ENCODE results near the gene MATR3.
"Not testable (repeated sequence)": the region's sequence is repeated elsewhere in the genome, so short reads cannot be mapped to it uniquely, and the experiment has no call there.

MATR3 gene

DNA sequence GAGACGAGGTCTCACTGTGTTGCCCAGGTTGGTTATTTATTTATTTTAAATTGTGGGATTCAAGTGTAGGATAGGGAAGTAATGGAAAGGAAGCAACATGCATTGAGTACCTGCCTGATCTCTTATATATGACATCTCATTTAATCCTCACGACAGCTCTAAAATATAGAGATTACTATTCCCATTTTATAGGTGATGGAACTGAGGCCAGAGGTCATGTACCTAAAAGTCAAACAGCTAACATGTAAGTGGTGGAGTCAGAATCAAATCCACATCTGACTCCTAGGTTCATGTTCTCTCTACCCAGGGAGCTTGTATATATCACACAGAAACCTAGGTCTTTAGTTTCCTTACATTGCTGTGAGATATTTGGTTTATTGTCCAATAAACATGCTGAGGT lies 26.1 kb upstream of the MATR3 start:
- Mint-ChIP-seq H3K36me3 (no peaks in the 10 kb centered on the region), H3K27me3 (no peaks in the 10 kb centered on the region), H3K27ac (no peak overlapping the region)

DNA sequence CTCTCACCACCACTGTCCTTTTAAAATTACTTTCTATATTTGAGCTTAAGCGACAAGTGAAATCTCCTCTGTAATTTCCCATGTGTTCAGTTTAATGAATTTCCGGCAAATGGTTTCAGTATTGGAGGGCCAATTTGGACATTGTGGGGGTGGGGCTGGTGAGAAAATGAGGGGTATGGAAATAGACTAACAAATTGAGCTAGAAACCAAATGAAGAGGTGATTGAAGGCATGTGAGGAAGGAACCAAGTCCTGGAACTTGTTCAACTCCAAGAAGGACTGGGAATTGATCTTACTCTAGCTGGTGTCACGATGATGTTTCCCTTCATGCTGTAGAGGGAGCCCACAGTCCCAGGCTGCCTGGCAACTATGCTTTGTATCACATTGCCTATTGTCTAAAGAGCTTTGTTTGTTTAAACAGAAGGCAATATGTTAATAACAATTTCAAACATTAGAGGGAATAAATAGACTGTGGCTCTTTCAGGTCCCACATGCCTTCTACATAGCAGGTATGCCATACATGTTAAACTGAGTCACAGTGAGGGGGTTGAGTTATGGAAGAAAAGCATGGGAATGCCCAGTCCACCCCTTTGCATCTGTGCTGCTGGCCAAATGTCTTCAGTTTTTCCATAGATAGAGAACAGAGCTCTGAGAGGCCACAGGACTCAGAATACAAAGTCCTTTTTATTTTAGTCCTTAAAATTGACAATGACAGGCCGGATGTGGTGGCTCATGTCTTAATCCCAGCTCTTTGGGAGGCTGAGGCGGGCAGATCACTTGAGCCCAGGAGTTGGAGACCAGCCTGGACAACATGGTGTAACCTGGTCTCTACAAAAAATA lies 25.0 kb upstream of the MATR3 start:
- Mint-ChIP-seq H3K4me1 (ENCODE audit: low read depth) (peaks cover 23% of the 10 kb centered on the region), H3K27me3 (no peaks in the 10 kb centered on the region), H3K4me3 (no peak overlapping the region), H3K9me3 (ENCODE audit: low read depth) (no peaks in the 10 kb centered on the region), H3K27ac (no peak overlapping the region), H3K36me3 (no peaks in the 10 kb centered on the region)

More for the DNA sequence above, 26.1 kb upstream of the MATR3 start:
- Mint-ChIP-seq H3K4me3 (no peak overlapping the region), H3K4me1 (ENCODE audit: low read depth) (peaks cover 15% of the 10 kb centered on the region), H3K9me3 (ENCODE audit: low read depth) (no peaks in the 10 kb centered on the region)

DNA sequence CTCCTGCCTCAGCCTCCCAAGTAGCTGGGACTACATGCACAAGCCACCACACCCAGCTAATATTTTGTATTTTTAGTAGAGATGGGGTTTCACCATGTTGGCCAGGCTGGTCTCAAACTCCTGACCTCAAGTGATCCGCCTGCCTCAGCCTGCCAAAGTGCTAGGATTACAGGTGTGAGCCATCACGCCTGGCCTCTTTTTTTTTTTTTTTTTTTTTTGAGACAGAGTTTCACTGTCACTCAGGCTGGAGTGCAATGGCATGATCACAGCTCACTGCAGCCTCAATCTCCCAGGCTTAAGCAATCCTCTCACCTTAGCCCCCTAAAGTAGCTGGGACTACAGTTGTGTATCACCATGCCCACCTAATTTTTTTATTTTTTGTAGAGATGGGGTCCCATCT lies 22.8 kb upstream of the MATR3 start:
- not testable (repeated sequence) for H3K36me3 Mint-ChIP-seq; H3K4me3 Mint-ChIP-seq; H3K9me3 Mint-ChIP-seq (ENCODE audit: low read depth); H3K27ac Mint-ChIP-seq; H3K27me3 Mint-ChIP-seq
- peaks cover 31% of the 10 kb centered on the region for H3K4me1 Mint-ChIP-seq (ENCODE audit: low read depth)

GRCh38 chr5:139271201-139272027 lies 22.1 kb upstream of the MATR3 start:
- H3K27me3 Mint-ChIP-seq, result no peaks in the 10 kb centered on the region
- no peak overlapping the region for H3K27ac Mint-ChIP-seq
- no peaks in the 10 kb centered on the region for H3K9me3 Mint-ChIP-seq (ENCODE audit: low read depth)
- H3K36me3 Mint-ChIP-seq, result peaks cover 13% of the 10 kb centered on the region
- H3K4me1 Mint-ChIP-seq (ENCODE audit: low read depth), result peaks cover 38% of the 10 kb centered on the region
- H3K4me3 Mint-ChIP-seq, result peak overlapping the region; percentile 25

DNA sequence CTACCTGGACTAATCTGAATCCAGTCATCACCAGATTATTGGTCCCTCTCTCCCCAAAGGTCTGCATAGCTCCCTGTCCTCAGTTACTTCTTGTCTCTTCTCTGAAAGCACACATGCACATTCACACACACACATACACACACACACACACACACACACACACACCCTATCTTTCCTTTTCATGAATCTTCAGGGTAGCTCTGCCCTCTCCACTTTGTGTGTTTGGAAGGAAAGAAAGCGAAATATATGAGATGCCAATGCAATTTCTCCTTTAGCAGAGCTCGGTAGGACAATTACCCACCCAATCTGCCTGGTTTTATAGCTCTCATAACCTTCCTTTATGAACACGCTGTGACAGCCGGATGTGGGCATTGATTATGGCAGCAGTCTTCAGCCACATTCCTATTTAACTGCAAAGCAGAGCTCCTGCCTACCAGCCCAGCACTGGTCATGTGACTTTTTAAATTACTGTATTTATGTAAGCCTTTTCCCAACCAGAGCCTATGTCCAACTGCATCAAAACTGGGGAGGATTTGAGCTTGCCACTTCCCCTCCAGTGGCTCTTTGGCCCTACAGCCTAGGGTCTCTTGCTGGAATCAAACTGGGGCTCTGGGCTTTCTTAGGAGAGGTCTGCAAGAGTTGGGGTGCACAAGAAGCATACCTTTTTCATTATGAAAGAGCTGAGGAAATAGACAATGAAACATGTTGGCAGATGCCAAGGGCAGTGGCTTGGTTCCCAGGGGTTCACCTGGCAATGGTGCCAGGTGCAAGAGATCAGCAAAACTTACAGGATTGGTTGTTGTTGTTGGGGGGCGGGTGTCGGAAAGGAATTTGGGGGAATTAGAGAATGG lies 20.8 kb upstream of the MATR3 start:
- Mint-ChIP-seq H3K27me3 (no peaks in the 10 kb centered on the region), H3K9me3 (ENCODE audit: low read depth) (no peaks in the 10 kb centered on the region), H3K4me1 (ENCODE audit: low read depth) (peaks cover 49% of the 10 kb centered on the region), H3K27ac (peak overlapping the region; percentile 96), H3K36me3 (peaks cover 18% of the 10 kb centered on the region), H3K4me3 (peak overlapping the region; percentile 95)

GRCh38 chr5:139273322-139273571 lies 20.3 kb upstream of the MATR3 start:
- Mint-ChIP-seq H3K27ac (peak overlapping the region; percentile 96), H3K36me3 (peaks cover 18% of the 10 kb centered on the region), H3K4me1 (ENCODE audit: low read depth) (peaks cover 50% of the 10 kb centered on the region), H3K27me3 (no peaks in the 10 kb centered on the region), H3K9me3 (ENCODE audit: low read depth) (no peaks in the 10 kb centered on the region), H3K4me3 (peak overlapping the region; percentile 95)

GRCh38 chr5:139273572-139274289 lies 19.8 kb upstream of the MATR3 start:
- Mint-ChIP-seq H3K9me3 (ENCODE audit: low read depth) (no peaks in the 10 kb centered on the region), H3K4me1 (ENCODE audit: low read depth) (peaks cover 52% of the 10 kb centered on the region), H3K4me3 (peak overlapping the region; percentile 95), H3K27ac (peak overlapping the region; percentile 96), H3K36me3 (peaks cover 18% of the 10 kb centered on the region), H3K27me3 (no peaks in the 10 kb centered on the region)

GRCh38 chr5:139275536-139275935 lies 18.0 kb upstream of the MATR3 start:
- H3K27ac Mint-ChIP-seq, result peak overlapping the region; percentile 91
- peaks cover 61% of the 10 kb centered on the region for H3K4me1 Mint-ChIP-seq (ENCODE audit: low read depth)

GRCh38 chr5:139275956-139276355 lies 17.6 kb upstream of the MATR3 start:
- H3K36me3 Mint-ChIP-seq, result peaks cover 21% of the 10 kb centered on the region
- no peaks in the 10 kb centered on the region for H3K27me3 Mint-ChIP-seq
- H3K4me3 Mint-ChIP-seq, result peak overlapping the region; percentile 95
- peaks cover 65% of the 10 kb centered on the region for H3K4me1 Mint-ChIP-seq (ENCODE audit: low read depth)
- peak overlapping the region; percentile 91 for H3K27ac Mint-ChIP-seq
- no peaks in the 10 kb centered on the region for H3K9me3 Mint-ChIP-seq (ENCODE audit: low read depth)

More at GRCh38 chr5:139275536-139275935, 18.0 kb upstream of the MATR3 start:
- H3K4me3 Mint-ChIP-seq, result peak overlapping the region; percentile 95
- H3K36me3 Mint-ChIP-seq, result peaks cover 21% of the 10 kb centered on the region
- no peaks in the 10 kb centered on the region for H3K9me3 Mint-ChIP-seq (ENCODE audit: low read depth)
- H3K27me3 Mint-ChIP-seq, result no peaks in the 10 kb centered on the region

- Mint-ChIP-seq H3K27me3 (no peaks in the 10 kb centered on the region), H3K4me1 (ENCODE audit: low read depth) (peaks cover 62% of the 10 kb centered on the region), H3K36me3 (peaks cover 21% of the 10 kb centered on the region), H3K4me3 (peak overlapping the region; percentile 95), H3K27ac (peak overlapping the region; percentile 64), H3K9me3 (ENCODE audit: low read depth) (no peaks in the 10 kb centered on the region)
Measured at GRCh38 chr5:139276426-139276825, 17.1 kb upstream of the MATR3 start.

DNA sequence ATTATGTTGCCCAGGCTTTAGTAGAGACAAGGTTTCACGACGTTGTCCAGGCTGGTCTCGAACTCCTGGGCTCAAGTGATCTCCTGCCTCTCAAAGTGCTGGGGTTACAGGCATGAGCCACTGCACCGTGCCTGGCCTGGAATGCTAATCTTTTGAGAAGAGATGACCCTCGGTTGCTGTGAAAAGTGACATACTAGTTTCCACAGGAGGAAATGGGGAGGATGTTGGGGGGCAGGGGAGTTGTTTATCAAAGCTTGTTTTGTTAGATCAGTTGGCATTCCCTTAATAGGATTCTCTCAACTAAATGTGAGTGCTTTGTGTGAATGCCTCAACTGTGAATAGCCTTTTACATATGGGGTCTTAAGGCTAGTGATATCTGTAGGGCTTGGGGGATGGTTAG lies 16.4 kb upstream of the MATR3 start:
- Mint-ChIP-seq H3K27ac (peak overlapping the region; percentile 64), H3K36me3 (peaks cover 23% of the 10 kb centered on the region), H3K27me3 (no peaks in the 10 kb centered on the region), H3K9me3 (ENCODE audit: low read depth) (no peaks in the 10 kb centered on the region), H3K4me1 (ENCODE audit: low read depth) (peaks cover 59% of the 10 kb centered on the region), H3K4me3 (peak overlapping the region; percentile 95)

GRCh38 chr5:139278540-139279274 lies 14.8 kb upstream of the MATR3 start:
- H3K36me3 Mint-ChIP-seq, result peaks cover 28% of the 10 kb centered on the region
- H3K27me3 Mint-ChIP-seq, result no peaks in the 10 kb centered on the region
- peak overlapping the region; percentile 41 for H3K27ac Mint-ChIP-seq
- H3K4me1 Mint-ChIP-seq (ENCODE audit: low read depth), result peaks cover 45% of the 10 kb centered on the region
- no peaks in the 10 kb centered on the region for H3K9me3 Mint-ChIP-seq (ENCODE audit: low read depth)
- peak overlapping the region; percentile 57 for H3K4me3 Mint-ChIP-seq

DNA sequence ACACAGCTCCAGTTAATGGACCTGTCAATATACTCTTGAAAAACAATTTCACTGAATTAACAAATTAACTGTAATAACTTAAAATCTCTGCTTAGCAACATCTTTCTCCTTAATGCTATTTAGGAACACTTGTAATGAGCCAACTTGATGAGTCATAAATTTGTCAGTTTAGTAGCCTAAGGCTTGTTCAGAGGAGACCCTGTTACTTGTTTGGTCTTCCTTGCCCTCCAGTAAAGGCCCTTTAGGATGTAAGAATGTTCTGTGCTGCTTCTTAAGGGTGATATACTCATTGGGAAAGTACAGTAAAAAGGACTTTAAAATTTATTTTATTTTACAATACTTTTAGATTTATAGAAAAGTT lies 11.4 kb upstream of the MATR3 start:
- Mint-ChIP-seq H3K27ac (peak overlapping the region; percentile 28), H3K27me3 (no peaks in the 10 kb centered on the region), H3K4me1 (ENCODE audit: low read depth) (peaks cover 24% of the 10 kb centered on the region), H3K4me3 (peak overlapping the region; percentile 38), H3K36me3 (peaks cover 24% of the 10 kb centered on the region), H3K9me3 (ENCODE audit: low read depth) (no peaks in the 10 kb centered on the region)
